OCI-LY3 (cell line): ENCODE measurements around the gene MYO15B.

ENCODE experiments used
- H2AFZ ChIP-seq: fragments of 200-600, 300-600 bp; shearing (Covaris generic); 2 replicates; pipeline ENCODE4 v1.6.0; 2014; ENCODE audit warnings: antibody characterized with exemption, low read depth, low read length
- H3K27ac ChIP-seq: fragments of 200-600, 300-600 bp; sonication (generic); 2 replicates; pipeline ENCODE4 v1.5.1; 2014; ENCODE audit warnings: mild to moderate bottlenecking, low read length, moderate library complexity, mixed read lengths
- H3K27me3 ChIP-seq: fragments of 200-600, 300-600 bp; sonication (generic); 2 replicates; pipeline ENCODE4 v1.6.1; 2014; ENCODE audit warnings: low read depth, low read length, mixed read lengths
- H3K36me3 ChIP-seq: fragments of 200-600, 300-600 bp; sonication (generic); replicated peaks from 2 replicates; pipeline ENCODE3; 2014; ENCODE audit warnings: low read depth, low read length, mixed read lengths
- H3K4me1 ChIP-seq: fragments of 300-600, 200-600 bp; sonication (generic); 2 replicates; pipeline ENCODE4 v1.6.1; 2014; ENCODE audit warnings: low read length, mixed read lengths
- H3K4me2 ChIP-seq: fragments of 200-600, 300-600 bp; sonication (generic); 2 replicates; pipeline ENCODE4 v1.6.1; 2014; ENCODE audit warnings: low read length, mixed read lengths
- H3K4me3 ChIP-seq: fragments of 300-600, 200-600 bp; sonication (generic); 2 replicates; pipeline ENCODE4 v1.5.1; 2014; ENCODE audit warnings: antibody characterized with exemption, mild to moderate bottlenecking, low read length, moderate library complexity
- H3K79me2 ChIP-seq: fragments of 300-600, 200-600 bp; shearing (Covaris generic); 2 replicates; pipeline ENCODE4 v1.6.1; 2014; ENCODE audit warnings: mild to moderate bottlenecking, low read length, mixed read lengths
- H3K9ac ChIP-seq: fragments of 300-600, 200-600 bp; shearing (Covaris generic); 2 replicates; pipeline ENCODE4 v1.6.0; 2014; ENCODE audit warnings: mild to moderate bottlenecking, low read length, moderate library complexity
- H3K9me3 ChIP-seq: fragments of 200-600, 300-600 bp; shearing (Covaris generic); 2 replicates; pipeline ENCODE4 v1.6.1; 2014; ENCODE audit warnings: low read length, mixed read lengths; ENCODE audit not compliant: insufficient read depth
- H4K20me1 ChIP-seq: fragments of 200-600, 300-600 bp; sonication (generic); 2 replicates; pipeline ENCODE4 v1.6.1; 2016; ENCODE audit warnings: low read length, mixed read lengths; ENCODE audit not compliant: insufficient read depth
- CTCF ChIP-seq: fragments of 200-600, 300-600 bp; sonication (generic); IDR thresholded peaks from 2 replicates; pipeline ENCODE4 v1.5.1; 2014; ENCODE audit warnings: antibody characterized with exemption, low read length, low read depth
- EZH2phosphoT487 ChIP-seq: fragments of 200-600 bp; shearing (Covaris generic); IDR thresholded peaks from 2 replicates; pipeline ENCODE4 v1.6.1; 2018; ENCODE audit warnings: antibody characterized with exemption, mixed run types, low read depth

Gene MYO15B

DNA sequence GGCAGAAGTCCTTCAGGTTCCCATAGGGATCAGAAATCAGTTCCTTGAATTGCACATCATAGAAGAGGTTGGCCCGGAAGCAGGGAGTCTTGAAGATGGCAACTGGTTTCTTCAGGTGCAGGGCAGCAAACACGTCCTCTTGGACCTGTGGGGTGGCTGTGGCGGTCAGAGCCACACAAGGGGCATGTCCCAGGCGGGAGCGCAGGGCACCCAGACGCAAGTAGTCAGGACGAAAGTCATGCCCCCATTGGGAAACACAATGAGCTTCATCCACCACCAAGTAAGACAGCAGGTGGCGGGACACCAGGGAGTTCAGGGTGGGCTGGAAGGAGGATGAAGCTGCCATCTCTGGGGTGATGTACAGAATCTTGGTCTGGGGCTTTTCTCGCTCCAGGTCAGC, 74.9 kb downstream of the MYO15B start:
- no peaks in the 10 kb centered on the region for H4K20me1 ChIP-seq
- H3K4me2 ChIP-seq: no peak overlapping the region
- peaks cover 56% of the 10 kb centered on the region for H3K36me3 ChIP-seq
- no peaks in the 10 kb centered on the region for H3K27me3 ChIP-seq
- TF ChIP-seq CTCF: no peak
- TF ChIP-seq EZH2phosphoT487: no peak
- H3K27ac ChIP-seq: peak overlapping the region; percentile 100; the same call in 1 of the 2 replicates
- H3K79me2 ChIP-seq: peaks cover 35% of the 10 kb centered on the region
- peaks cover 5% of the 10 kb centered on the region; the same call in 1 of the 2 replicates for H3K9me3 ChIP-seq
- no peak overlapping the region for H3K9ac ChIP-seq
- H2AFZ ChIP-seq: no peak overlapping the region
- peaks cover 50% of the 10 kb centered on the region for H3K4me1 ChIP-seq
- no peak overlapping the region for H3K4me3 ChIP-seq

GRCh38 chr17:75664099-75664549, 76.5 kb downstream of the MYO15B start:
- Histone ChIP-seq H3K4me1 (peaks cover 60% of the 10 kb centered on the region), H3K27ac (peak overlapping the region; percentile 100), H3K36me3 (peaks cover 59% of the 10 kb centered on the region), H3K9ac (peak overlapping the region; percentile 55), H4K20me1 (no peaks in the 10 kb centered on the region), H3K9me3 (peaks cover 5% of the 10 kb centered on the region; the same call in 1 of the 2 replicates), H3K4me3 (peak overlapping the region; percentile 52; the same call in 1 of the 2 replicates), H3K27me3 (no peaks in the 10 kb centered on the region), H2AFZ (no peak overlapping the region), H3K4me2 (peak overlapping the region; percentile 91), H3K79me2 (peaks cover 52% of the 10 kb centered on the region)
- TF ChIP-seq EZH2phosphoT487: no peak; the same call in 1 of the 2 replicates
- TF ChIP-seq CTCF: no peak

GRCh38 chr17:75665981-75666380, 78.4 kb downstream of the MYO15B start:
- peaks cover 52% of the 10 kb centered on the region for H3K36me3 ChIP-seq

More at GRCh38 chr17:75665981-75666380, 78.4 kb downstream of the MYO15B start:
- peaks cover 70% of the 10 kb centered on the region for H3K79me2 ChIP-seq
- H3K9ac ChIP-seq: peak overlapping the region; percentile 83
- TF ChIP-seq CTCF: no peak
- no peak for TF ChIP-seq EZH2phosphoT487
- no peak overlapping the region for H2AFZ ChIP-seq
- H3K4me3 ChIP-seq: peak overlapping the region; percentile 99
- H3K4me2 ChIP-seq: peak overlapping the region; percentile 77
- no peaks in the 10 kb centered on the region for H4K20me1 ChIP-seq
- peaks cover 5% of the 10 kb centered on the region; the same call in 1 of the 2 replicates for H3K9me3 ChIP-seq
- H3K4me1 ChIP-seq: peaks cover 58% of the 10 kb centered on the region
- no peaks in the 10 kb centered on the region for H3K27me3 ChIP-seq
- H3K27ac ChIP-seq: peak overlapping the region; percentile 100
